WTC11 (cell line): ENCODE measurements around the gene PDE11A. TPM values are rescaled to one million over a fixed set of nuclear protein-coding genes. Genes with fewer than 3 reads are reported as not detected.

Experiments
- ATAC-seq: fragments of 200-7000 bp; cut with Tn5 transposase; 2 replicates; pipeline ENCODE4 v1.10.0; 2021; ENCODE audit warnings: mild to moderate bottlenecking, moderate library complexity
- CTCF ChIA-PET: fragments of 300-600 bp; sonication (Branson Sonifier 250); formaldehyde crosslinking; loops from one replicate; lab custom pipeline; 2021; ENCODE audit warnings: antibody characterized with exemption; lab: Charles Lee
- POLR2A ChIA-PET: fragments of 350-600 bp; sonication (Branson Sonifier 250); formaldehyde crosslinking; loops from one replicate; lab custom pipeline; 2021; ENCODE audit warnings: antibody characterized with exemption; lab: Charles Lee
- DNase-seq: peaks from one replicate; pipeline ENCODE4 v3.0.0; 2021; ENCODE audit warnings: low spot score
- H3K27ac Mint-ChIP-seq: 2 replicates; pipeline ENCODE4 v1.8.0; 2021; ENCODE audit warnings: mixed read lengths
- H3K27me3 Mint-ChIP-seq: 2 replicates; pipeline ENCODE4 v1.8.0; 2021; ENCODE audit warnings: low read depth, mild to moderate bottlenecking, moderate library complexity, mixed read lengths
- H3K36me3 Mint-ChIP-seq: 2 replicates; pipeline ENCODE4 v1.8.0; 2021; ENCODE audit warnings: mixed read lengths
- H3K4me1 Mint-ChIP-seq: 2 replicates; pipeline ENCODE4 v1.8.0; 2022; ENCODE audit warnings: mixed read lengths
- H3K4me3 Mint-ChIP-seq: 2 replicates; pipeline ENCODE4 v1.8.0; 2021; ENCODE audit warnings: mild to moderate bottlenecking, moderate library complexity, mixed read lengths
- H3K9me3 Mint-ChIP-seq: 2 replicates; pipeline ENCODE4 v1.8.0; 2021; ENCODE audit warnings: mixed read lengths
- AR ChIP-seq: fragments of 250-450 bp; sonication (Bioruptor Pico); IDR thresholded peaks from 2 replicates; pipeline ENCODE4 v1.9.0; 2021; ENCODE audit warnings: mild to moderate bottlenecking
- ARID4B ChIP-seq: sonication (generic); formaldehyde crosslinking; IDR thresholded peaks from 2 replicates; pipeline ENCODE4 v1.8.0; 2023; ENCODE audit warnings: missing genetic modification reagents, mild to moderate bottlenecking, borderline replicate concordance
- CBFB ChIP-seq: sonication (generic); formaldehyde crosslinking; IDR thresholded peaks from 2 replicates; pipeline ENCODE4 v1.8.1; 2022; ENCODE audit warnings: mild to moderate bottlenecking, low read depth, missing genetic modification reagents
- E2F1 ChIP-seq: sonication (generic); formaldehyde crosslinking; IDR thresholded peaks from 2 replicates; pipeline ENCODE4 v1.8.0; 2022; ENCODE audit warnings: mild to moderate bottlenecking, missing genetic modification reagents
- E2F4 ChIP-seq: sonication (generic); formaldehyde crosslinking; IDR thresholded peaks from 2 replicates; pipeline ENCODE4 v1.8.1; 2022; ENCODE audit warnings: low read depth, mild to moderate bottlenecking, moderate library complexity, missing genetic modification reagents, borderline replicate concordance
- GABPB1 ChIP-seq: sonication (generic); formaldehyde crosslinking; IDR thresholded peaks from 2 replicates; pipeline ENCODE4 v1.8.1; 2023; ENCODE audit warnings: mild to moderate bottlenecking, missing genetic modification reagents
- HMGA2 ChIP-seq: fragments of 250-450 bp; sonication (Bioruptor Pico); IDR thresholded peaks from 2 replicates; pipeline ENCODE4 v1.4.0; 2021; ENCODE audit warnings: mild to moderate bottlenecking, moderate library complexity
- HMGXB4 ChIP-seq: sonication (generic); formaldehyde crosslinking; IDR thresholded peaks from 2 replicates; pipeline ENCODE4 v1.8.1; 2023; ENCODE audit warnings: mild to moderate bottlenecking, moderate library complexity, missing genetic modification reagents
- KAT7 ChIP-seq: sonication (generic); formaldehyde crosslinking; IDR thresholded peaks from 2 replicates; pipeline ENCODE4 v1.8.1; 2023; ENCODE audit warnings: missing genetic modification reagents, mild to moderate bottlenecking, borderline replicate concordance
- MXD4 ChIP-seq: fragments of 250-450 bp; sonication (Bioruptor Pico); IDR thresholded peaks from 2 replicates; pipeline ENCODE4 v1.8.0; 2021; ENCODE audit warnings: mild to moderate bottlenecking, moderate library complexity, borderline replicate concordance
- NFE2L1 ChIP-seq: sonication (generic); formaldehyde crosslinking; IDR thresholded peaks from 2 replicates; pipeline ENCODE4 v1.8.1; 2023; ENCODE audit warnings: missing genetic modification reagents
- NFYB ChIP-seq: sonication (generic); formaldehyde crosslinking; conservative IDR thresholded peaks from 2 replicates; pipeline ENCODE4 v1.8.0; 2022; ENCODE audit warnings: low read depth, missing genetic modification reagents
- NR1H2 ChIP-seq: sonication (generic); formaldehyde crosslinking; IDR thresholded peaks from 2 replicates; pipeline ENCODE4 v1.9.0; 2021; ENCODE audit warnings: mild to moderate bottlenecking, moderate library complexity, missing genetic modification reagents
- SMAD4 ChIP-seq: sonication (generic); formaldehyde crosslinking; IDR thresholded peaks from 2 replicates; pipeline ENCODE4 v1.8.0; 2022; ENCODE audit warnings: mild to moderate bottlenecking, missing genetic modification reagents
- STAT6 ChIP-seq: sonication (generic); formaldehyde crosslinking; conservative IDR thresholded peaks from 2 replicates; pipeline ENCODE4 v1.8.1; 2023; ENCODE audit warnings: mild to moderate bottlenecking, low read depth, missing genetic modification reagents, moderate library complexity
- TEAD4 ChIP-seq: sonication (generic); formaldehyde crosslinking; IDR thresholded peaks from 2 replicates; pipeline ENCODE4 v1.8.0; 2022; ENCODE audit warnings: mild to moderate bottlenecking, missing genetic modification reagents
- ZMAT4 ChIP-seq: fragments of 250-450 bp; sonication (Bioruptor Pico); IDR thresholded peaks from 2 replicates; pipeline ENCODE4 v1.9.0; 2021; ENCODE audit warnings: mild to moderate bottlenecking
- ZNF512 ChIP-seq: sonication (generic); formaldehyde crosslinking; IDR thresholded peaks from 2 replicates; pipeline ENCODE4 v1.8.1; 2022; ENCODE audit warnings: missing genetic modification reagents, borderline replicate concordance
- total RNA-seq: library from RNA; stranded (reverse); gene quantifications from 3 replicates; pipeline ENCODE4 v1.2.3, GENCODE V29; 2021

PDE11A gene
- total RNA-seq, 1 experiment from 2014 or later, result 0.13 TPM

GRCh38 chr2:177667626-177668025 is 405.0 kb downstream of the PDE11A start (continued):
- TF ChIP-seq ZMAT4 (CRISPR knock-in tag) (no peak), KAT7 (CRISPR knock-in tag) (no peak)

- no peak for ATAC-seq
- no peaks in the 10 kb centered on the region for H3K36me3 Mint-ChIP-seq
- DNase-seq, result no peak
- no peak overlapping the region for H3K4me3 Mint-ChIP-seq
- peaks cover 21% of the 10 kb centered on the region for H3K4me1 Mint-ChIP-seq
- no peak for TF ChIP-seq CBFB
- no peak for TF ChIP-seq TEAD4 (CRISPR knock-in tag)
- TF ChIP-seq E2F4 (CRISPR knock-in tag), result no peak
- no peak for TF ChIP-seq GABPB1
- TF ChIP-seq AR, result no peak
- no peak for TF ChIP-seq E2F1 (CRISPR knock-in tag)
- TF ChIP-seq ARID4B (CRISPR knock-in tag), result no peak
- no peak for TF ChIP-seq MXD4 (CRISPR knock-in tag)
- TF ChIP-seq ZNF512 (CRISPR knock-in tag), result no peak
- TF ChIP-seq HMGA2 (CRISPR knock-in tag), result no peak
- no peak for TF ChIP-seq NR1H2 (CRISPR knock-in tag)
- TF ChIP-seq ZMAT4 (CRISPR knock-in tag), result no peak
- no peak for TF ChIP-seq STAT6
- TF ChIP-seq NFYB (CRISPR knock-in tag), result no peak
- no peak for TF ChIP-seq SMAD4 (CRISPR knock-in tag)
- no peak for TF ChIP-seq NFE2L1 (CRISPR knock-in tag)
- no peak for TF ChIP-seq HMGXB4 (CRISPR knock-in tag)
- H3K27ac Mint-ChIP-seq, result no peak overlapping the region
- peaks cover 97% of the 10 kb centered on the region for H3K27me3 Mint-ChIP-seq
- ChIA-PET POLR2A (no interaction called here), CTCF (interaction anchor here (0.6 kb wide), 1 partner anchor 91 kb away, joined by 3 read pairs; no protein-coding TSS in a partner anchor)
- H3K9me3 Mint-ChIP-seq, result no peaks in the 10 kb centered on the region
Measured at GRCh38 chr2:177666408-177666807, 406.2 kb downstream of the PDE11A start.
